Left lobe of liver (tissue), 2 donors: ENCODE results near the gene SLC41A1. TPM values are rescaled to one million over a fixed set of nuclear protein-coding genes. Genes with fewer than 3 reads are reported as not detected.

Experiments
- ATAC-seq: fragments of 200-7000 bp; cut with Tn5 transposase; one replicate; pipeline ENCODE4 v1.9.1; 2020; ENCODE audit warnings: mild to moderate bottlenecking, moderate library complexity
- DNase-seq: peaks from one replicate; pipeline ENCODE4 v3.0.0-alpha.2; 2020; ENCODE audit warnings: low spot score
- total RNA-seq: library from RNA; stranded (reverse); gene quantifications from one replicate; pipeline ENCODE4 v1.2.1, GENCODE V29; 2021
- donor health status: DM: no; HTN: no; CAD: no; lungs with moderate emphysema.
- donor health status: DM: no; HTN: yes; CAD: no.

Gene SLC41A1
- total RNA-seq, 1 donor from 2014 or later: 4.5 TPM

DNA sequence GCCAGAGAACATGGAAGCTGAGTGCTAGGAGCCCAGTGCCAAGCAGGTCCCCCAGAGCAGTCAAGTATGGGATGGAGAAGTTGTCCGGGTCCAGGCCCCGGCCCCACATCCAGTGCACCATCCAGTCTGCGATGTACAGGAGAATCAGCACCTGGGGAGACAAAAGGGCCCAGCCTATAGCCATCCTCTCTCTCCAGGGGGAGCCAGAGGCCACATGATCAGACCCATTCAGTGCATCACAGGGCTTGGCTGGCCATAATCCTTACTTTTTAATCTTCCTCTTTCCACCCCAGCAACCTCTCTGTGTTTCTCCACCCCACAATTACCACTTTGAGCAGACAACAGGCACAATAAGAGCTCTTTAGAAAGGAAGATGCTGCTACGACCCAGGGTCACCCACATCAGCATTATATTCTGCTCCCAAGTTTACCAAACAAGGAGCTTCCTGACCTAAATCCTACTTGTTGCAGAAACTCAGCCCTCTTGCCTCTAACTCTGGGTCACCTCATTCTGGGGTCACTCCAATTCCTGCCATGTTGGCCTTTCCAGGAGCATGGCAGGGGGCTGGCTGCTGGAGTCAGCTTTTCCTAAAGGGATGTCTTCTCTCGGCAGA lies 21.3 kb downstream of the SLC41A1 start:
- ATAC-seq (peak; percentile 97), DNase-seq (peak; percentile 69)

DNA sequence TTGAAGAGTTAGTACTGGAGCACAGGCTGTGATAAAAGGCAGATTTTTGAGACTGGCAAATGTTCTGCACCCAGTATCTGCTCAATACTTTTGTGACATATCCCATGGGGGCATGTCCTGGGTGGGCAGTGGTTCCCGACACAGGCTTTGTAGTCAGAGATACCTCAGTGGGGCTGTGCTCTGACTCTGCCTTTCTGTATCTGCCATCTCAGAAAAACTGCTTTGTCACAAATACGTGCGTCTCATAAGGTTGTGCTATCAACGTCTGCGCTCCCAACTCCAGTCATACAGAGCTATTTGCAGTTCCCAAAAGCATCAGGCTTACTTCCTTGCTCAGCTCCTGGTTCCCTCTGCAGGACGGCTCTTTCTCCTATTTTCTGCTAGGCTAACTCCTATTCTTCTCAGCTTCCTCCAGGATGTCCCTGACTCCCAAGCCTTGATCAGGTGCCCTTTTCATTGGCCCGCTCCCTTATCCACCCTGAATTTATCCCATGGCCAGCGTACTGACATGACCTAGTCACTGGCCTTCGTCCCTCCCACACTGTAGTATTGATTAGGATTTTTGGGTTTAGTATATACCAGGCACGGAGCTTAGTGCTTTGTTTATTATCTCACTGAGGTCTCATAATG lies 25.6 kb downstream of the SLC41A1 start:
- ATAC-seq: no peak
- DNase-seq: no peak

DNA sequence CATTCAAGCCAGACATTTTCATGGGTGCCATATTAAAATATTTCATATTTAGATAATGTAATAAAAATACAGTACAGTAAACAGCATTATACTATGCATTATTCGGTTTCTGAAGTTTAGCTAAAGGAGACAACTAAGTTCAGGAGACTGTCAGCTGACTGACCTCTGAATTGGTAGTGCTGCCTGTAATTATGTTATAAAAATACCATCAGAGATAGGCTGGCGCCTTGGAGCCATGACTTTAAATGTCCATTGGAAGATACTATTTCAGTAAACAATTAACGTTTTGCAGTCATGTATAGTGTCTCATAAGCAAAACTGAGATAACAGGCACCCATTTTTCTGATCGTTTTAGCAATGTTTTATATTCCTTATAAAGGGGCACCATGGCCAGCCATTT lies 26.4 kb downstream of the SLC41A1 start:
- DNase-seq (no peak), ATAC-seq (no peak)

- no peak for DNase-seq
- no peak for ATAC-seq
Measured at GRCh38 chr1:205785446-205785845, 27.6 kb downstream of the SLC41A1 start.

DNA sequence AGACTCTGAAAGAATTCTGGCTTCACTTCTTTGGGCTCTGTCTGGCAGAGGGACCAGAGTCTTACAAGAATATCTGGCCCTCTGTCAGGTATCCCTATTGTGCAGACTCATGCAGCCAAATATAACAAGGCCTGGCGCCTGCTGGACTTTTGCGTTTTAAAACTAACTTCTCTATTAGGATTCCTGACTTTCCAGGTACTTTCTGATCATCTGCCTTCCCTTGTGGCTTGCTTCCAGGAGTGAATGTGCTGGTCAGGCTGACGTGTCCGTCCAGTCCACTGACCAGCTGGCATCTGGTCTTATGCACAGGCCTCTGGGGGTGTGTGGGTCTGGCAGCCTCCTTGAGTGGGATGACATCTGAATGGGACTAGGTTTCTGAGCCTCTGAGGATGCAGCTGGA lies 29.1 kb downstream of the SLC41A1 start:
- ATAC-seq: peak; percentile 86
- DNase-seq: peak; percentile 77

GRCh38 chr1:205783433-205783795 lies 29.6 kb downstream of the SLC41A1 start:
- DNase-seq: no peak

DNA sequence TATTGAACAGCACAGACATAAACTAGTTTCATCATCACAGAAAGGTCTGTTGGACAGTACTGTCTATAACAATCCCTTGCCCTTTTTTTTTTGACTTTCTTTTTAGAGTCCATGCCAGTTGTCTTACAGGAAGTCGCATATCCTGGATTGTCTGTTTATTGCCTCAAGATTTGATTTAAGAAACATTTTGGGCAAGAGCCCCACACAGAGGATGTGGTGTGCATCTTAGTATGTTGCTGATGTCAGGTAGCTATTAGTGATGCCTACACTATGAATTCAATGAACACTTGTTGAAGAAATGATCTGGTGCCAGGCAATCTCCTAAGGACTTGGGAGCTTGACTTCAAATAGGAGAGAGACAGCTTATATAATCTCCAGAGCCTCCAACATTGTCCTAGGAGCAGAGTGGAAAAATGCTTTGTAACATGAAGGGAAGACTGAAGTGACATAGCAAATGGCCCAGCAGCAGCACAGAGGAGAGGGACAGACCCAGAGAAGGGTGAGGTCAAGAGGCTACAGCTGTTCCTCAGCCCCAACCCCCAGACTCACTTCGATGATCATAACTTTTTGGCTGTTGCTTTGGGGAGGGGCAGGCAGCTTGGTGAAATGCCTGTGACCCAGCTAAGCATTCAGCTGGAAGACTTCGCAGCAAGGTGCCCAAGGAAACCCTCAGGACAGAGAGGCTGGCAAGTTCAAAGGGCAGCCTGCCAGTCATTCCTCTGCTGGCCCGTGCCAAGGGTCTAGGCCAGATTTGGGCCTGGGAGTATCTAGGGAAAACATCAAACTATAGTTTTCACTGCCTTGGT lies 30.2 kb downstream of the SLC41A1 start:
- ATAC-seq (peak; percentile 50), DNase-seq (no peak)

More at GRCh38 chr1:205783433-205783795, 29.6 kb downstream of the SLC41A1 start:
- ATAC-seq: peak; percentile 11

DNA sequence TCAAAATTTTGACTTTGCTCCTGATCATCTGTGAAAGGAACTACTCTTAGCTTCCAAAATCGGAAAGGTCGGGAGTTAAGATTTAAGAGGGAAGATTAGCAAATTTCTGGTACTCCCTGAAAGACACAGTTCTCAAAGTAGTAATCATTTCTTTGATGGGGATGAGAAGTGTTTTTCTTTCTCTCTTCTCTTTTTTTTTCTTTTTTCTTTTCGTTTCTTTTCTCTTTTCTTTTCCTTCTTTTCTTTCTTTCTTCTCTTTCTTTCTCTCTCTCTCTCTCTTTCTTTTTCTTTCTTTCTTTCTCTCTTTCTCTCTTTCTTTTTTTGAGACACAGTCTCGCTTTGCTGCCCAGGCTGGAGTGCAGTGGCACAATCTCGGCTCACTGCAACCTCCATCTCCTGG lies 32.7 kb downstream of the SLC41A1 start:
- no peak for ATAC-seq
- DNase-seq: no peak

DNA sequence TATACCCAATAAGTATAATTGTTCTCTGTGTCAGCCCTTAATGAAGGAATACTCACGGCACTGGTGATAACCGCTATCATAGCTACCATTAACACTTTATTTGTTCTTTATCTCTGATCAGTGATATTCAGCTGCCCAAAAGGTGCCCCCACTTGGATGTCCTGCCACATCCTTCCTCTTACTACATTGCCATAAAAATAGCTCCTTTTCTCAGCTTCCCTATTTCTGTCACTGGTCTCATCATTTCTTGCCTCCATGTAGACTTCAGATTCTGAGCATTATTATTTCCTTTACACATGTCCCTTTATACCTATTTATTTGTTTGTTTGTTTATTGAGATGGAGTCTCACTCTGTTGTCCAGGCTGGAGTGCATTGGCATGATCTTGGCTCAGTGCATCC lies 35.0 kb downstream of the SLC41A1 start:
- ATAC-seq: no peak
- no peak for DNase-seq

DNA sequence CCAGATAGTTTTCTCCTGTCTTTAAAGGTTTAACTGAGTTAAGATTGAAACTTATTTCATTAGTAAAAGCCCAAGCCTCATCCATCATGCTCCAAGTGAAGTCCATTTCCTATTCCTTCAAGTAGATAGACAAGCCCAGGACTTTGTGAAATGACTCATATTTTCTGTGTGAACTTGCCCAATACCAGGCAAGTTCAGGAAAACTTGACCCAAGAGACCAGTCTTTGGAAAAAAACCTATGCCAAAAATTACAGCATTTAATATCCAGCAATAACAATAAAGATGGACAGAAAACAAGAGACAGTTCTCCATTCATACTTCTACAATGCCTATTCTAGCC lies 37.3 kb downstream of the SLC41A1 start:
- no peak for ATAC-seq

GRCh38 chr1:205775015-205775716 lies 37.8 kb downstream of the SLC41A1 start, which contains the start of gene RAB29:
RAB29 (minus strand) TSS chr1:205775482; CDS start chr1:205774956, 526 bp downstream.
- peak; percentile 99 for ATAC-seq
- peak; percentile 84 for DNase-seq

More for the DNA sequence above, 37.3 kb downstream of the SLC41A1 start:
- no peak for DNase-seq

DNA sequence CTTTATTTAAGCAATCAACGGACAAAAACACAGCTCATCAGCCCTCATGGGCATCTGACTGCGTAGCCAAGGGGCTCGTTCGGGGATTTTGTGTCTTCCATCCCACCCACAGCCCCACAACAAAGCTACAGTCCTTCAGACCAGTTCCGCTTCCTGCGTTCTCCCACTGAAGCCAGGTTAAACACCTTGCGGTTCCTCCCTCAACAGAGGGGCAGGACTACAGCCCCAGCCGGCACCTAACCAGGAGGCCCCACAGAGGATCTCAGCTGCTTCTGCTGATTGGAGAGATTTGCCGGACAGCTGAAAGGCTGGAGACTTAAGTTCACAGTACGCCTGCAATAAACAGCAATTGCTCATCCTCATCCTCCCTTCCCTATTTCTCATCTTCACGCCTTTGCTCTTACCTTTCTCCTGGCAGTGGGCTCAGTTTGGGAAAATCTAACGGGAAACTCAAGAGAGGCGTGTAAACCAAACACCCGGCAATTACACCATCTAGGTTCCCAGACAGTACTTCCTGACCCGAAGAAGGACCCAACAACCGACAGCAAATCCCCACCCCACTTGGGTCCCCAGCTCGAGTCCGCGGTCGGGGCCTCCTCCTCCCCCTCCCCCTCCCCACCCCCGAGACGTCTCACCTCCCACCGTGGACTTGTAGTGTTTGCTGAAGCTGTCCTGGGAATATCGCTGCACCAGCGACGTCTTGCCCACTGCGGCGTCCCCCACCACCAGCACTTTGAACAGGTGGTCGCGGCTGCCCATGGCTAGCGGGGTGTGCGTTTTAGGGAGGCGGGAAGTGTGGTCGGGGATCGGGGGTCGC lies 38.6 kb downstream of the SLC41A1 start:
- peak; percentile 48 for DNase-seq
- ATAC-seq: peak; percentile 33

- DNase-seq: no peak
- no peak for ATAC-seq
Measured at GRCh38 chr1:205772607-205773032, 40.4 kb downstream of the SLC41A1 start.

DNA sequence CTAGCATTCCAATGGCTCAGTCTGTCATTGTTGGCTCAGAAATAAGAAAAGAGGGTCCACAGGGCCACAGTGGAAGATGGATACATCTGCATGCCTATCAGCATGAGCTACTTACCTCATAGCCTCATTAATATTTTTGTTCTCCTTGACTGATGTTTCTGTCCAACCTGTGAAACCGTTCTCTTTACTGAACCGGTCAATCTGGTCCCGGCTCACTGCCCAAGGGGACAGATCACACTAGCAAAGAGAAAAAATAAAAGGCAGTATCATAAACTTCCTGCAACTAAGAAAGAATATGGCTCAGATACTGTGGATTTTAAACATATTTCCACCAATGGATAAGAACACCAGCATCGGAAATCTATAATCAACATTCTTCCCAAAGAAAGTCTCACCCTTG lies 42.4 kb downstream of the SLC41A1 start:
- no peak for ATAC-seq

GRCh38 chr1:205769641-205770365 lies 43.2 kb downstream of the SLC41A1 start:
- ATAC-seq: no peak
- no peak for DNase-seq

More for the DNA sequence above, 42.4 kb downstream of the SLC41A1 start:
- no peak for DNase-seq

GRCh38 chr1:205767248-205767647 lies 45.8 kb downstream of the SLC41A1 start:
- ATAC-seq (peak; percentile 60), DNase-seq (no peak)

GRCh38 chr1:205766570-205766969 lies 46.4 kb downstream of the SLC41A1 start:
- ATAC-seq (no peak), DNase-seq (no peak)

- ATAC-seq: no peak
- DNase-seq: no peak
Measured at GRCh38 chr1:205766038-205766437, 47.0 kb downstream of the SLC41A1 start.

GRCh38 chr1:205764578-205764977 lies 48.4 kb downstream of the SLC41A1 start:
- DNase-seq: no peak
- ATAC-seq: no peak

DNA sequence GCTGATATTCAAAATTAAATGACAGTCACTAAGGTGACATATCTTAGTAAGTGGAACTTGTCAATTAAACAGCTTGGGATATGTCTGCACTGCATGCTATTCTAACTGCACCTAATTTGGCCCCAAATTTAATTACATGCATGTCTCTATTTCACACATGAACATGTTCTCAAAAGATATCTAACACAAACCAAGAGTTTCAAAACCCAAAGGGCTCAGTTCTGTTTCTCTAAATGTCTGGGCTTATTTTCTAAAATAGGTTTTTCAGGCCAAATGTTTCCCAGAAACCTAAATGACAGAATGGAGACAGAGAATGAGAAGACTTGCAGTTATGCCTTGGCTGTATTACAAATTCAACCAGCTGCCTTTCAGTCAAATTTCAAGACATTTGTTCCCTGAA lies 49.0 kb downstream of the SLC41A1 start:
- no peak for DNase-seq
- ATAC-seq: no peak
